Prostate gland (tissue), 2 donors: ENCODE data around the gene ZBTB49. TPM values are rescaled to one million over a fixed set of nuclear protein-coding genes. Genes with fewer than 3 reads are reported as not detected.
"Not testable (repeated sequence)": the region's sequence is repeated elsewhere in the genome, so short reads cannot be mapped to it uniquely, and the experiment has no call there.

Experiments
- DNase-seq: peaks from one replicate; pipeline ENCODE4 v3.0.0-alpha.2; 2019; ENCODE audit warnings: low spot score
- H3K27ac ChIP-seq, 2 donors: fragments of 200-600 bp; sonication (generic); 2 replicates each; pipeline ENCODE4 v1.5.1; 2017 to 2019
- H3K27me3 ChIP-seq: fragments of 200-600 bp; sonication (generic); replicated peaks from 2 replicates; pipeline ENCODE4 v1.5.1; 2019; ENCODE audit not compliant: insufficient read depth
- H3K36me3 ChIP-seq, 2 donors: fragments of 200-600 bp; sonication (generic); 1 replicate in 1 of 2; 2 replicates in 1 of 2; pipeline versions ENCODE4 v1.5.1 to v1.8.1; 2017 to 2019
- H3K4me1 ChIP-seq: fragments of 200-600 bp; sonication (generic); replicated peaks from 2 replicates; pipeline ENCODE4 v1.5.1; 2019
- H3K4me3 ChIP-seq, 2 donors: fragments of 200-600 bp; sonication (generic); 2 replicates each; pipeline ENCODE4 v1.5.1; 2017 to 2019
- H3K9me3 ChIP-seq: fragments of 200-600 bp; sonication (generic); 2 replicates; pipeline ENCODE4 v1.5.1; 2017
- CTCF ChIP-seq, 4 experiments: fragments of 200-600 bp in 2 of 4; fragments of 450-650 bp in 2 of 4; sonication (generic) in 2 of 4; IDR thresholded peaks; 1 replicate in 3 of 4; 2 replicates in 1 of 4; pipeline ENCODE4 v1.5.1; 2016 to 2019; ENCODE audit warnings: antibody characterized with exemption in 4 of 4, mild to moderate bottlenecking in 2 of 4, moderate library complexity in 2 of 4
- POLR2A ChIP-seq: fragments of 450-650 bp; IDR thresholded peaks from one replicate; pipeline ENCODE4 v1.6.1; 2016; ENCODE audit warnings: antibody characterized with exemption, mild to moderate bottlenecking
- POLR2AphosphoS5 ChIP-seq: sonication (generic); formaldehyde crosslinking; IDR thresholded peaks from one replicate; pipeline ENCODE4 v1.6.1; 2017; ENCODE audit warnings: antibody characterized with exemption
- WGBS: methylation state at CpG from one replicate; pipeline ENCODE4 v1.1.5; 2018; 5-methylcytosine and 5-hydroxymethylcytosine counted together
- intact Hi-C: fragments of 100-400 bp; cut with DNase I; formaldehyde crosslinking; loops from one replicate; pipeline ENCODE4 v1.14.2; 2022
- total RNA-seq, 2 donors: library from RNA; depleted of rRNA; stranded (reverse); fragments of >200 nt; gene quantifications; one replicate each; pipeline ENCODE4 v1.1.0, GENCODE V29; 2016

Gene ZBTB49
- total RNA-seq, 2 donors from 2014 or later = 5.1 to 10.3 TPM

GRCh38 chr4:4343038-4343437 lies 53.0 kb downstream of the ZBTB49 start:
- no peak overlapping the region for H3K4me3 ChIP-seq
- intact Hi-C loops = no loop called here
- DNase-seq = no peak
- TF ChIP-seq POLR2A (no peak), CTCF (IDR thresholded peaks at IDR 0.05) (no peak), POLR2AphosphoS5 (no peak)
- H3K36me3 ChIP-seq = no peaks in the 10 kb centered on the region
- no peaks in the 10 kb centered on the region for H3K27me3 ChIP-seq
- H3K27ac ChIP-seq = no peak overlapping the region
- 78% methylated on average over 5 of the region's 5 CpGs for WGBS
- H3K4me1 ChIP-seq = no peaks in the 10 kb centered on the region
- no peaks in the 10 kb centered on the region for H3K9me3 ChIP-seq

- Histone ChIP-seq H3K4me1 (no peaks in the 10 kb centered on the region), H3K27me3 (no peaks in the 10 kb centered on the region), H3K9me3 (no peaks in the 10 kb centered on the region), H3K36me3 (no peaks in the 10 kb centered on the region), H3K27ac (no peak overlapping the region), H3K4me3 (no peak overlapping the region)
- TF ChIP-seq CTCF (IDR thresholded peaks at IDR 0.05) = no peak
- TF ChIP-seq POLR2AphosphoS5 = no peak
- TF ChIP-seq POLR2A = no peak
- DNase-seq = no peak
- WGBS = 91% methylated on average over 14 of the region's 14 CpGs
- intact Hi-C loops = no loop called here
These were observed 55.0 kb downstream of the ZBTB49 start for GRCh38 chr4:4344915-4345527.

- DNase-seq = no peak
- H3K9me3 ChIP-seq = no peaks in the 10 kb centered on the region
- no peak overlapping the region for H3K27ac ChIP-seq
- no peaks in the 10 kb centered on the region for H3K27me3 ChIP-seq
- no peak overlapping the region for H3K4me3 ChIP-seq
- intact Hi-C loops = no loop called here
- 30% methylated on average over 1 of the region's 1 CpG for WGBS
- H3K36me3 ChIP-seq = no peaks in the 10 kb centered on the region
- TF ChIP-seq POLR2A (no peak), POLR2AphosphoS5 (no peak)
- H3K4me1 ChIP-seq = no peaks in the 10 kb centered on the region
These were observed 57.5 kb downstream of the ZBTB49 start for GRCh38 chr4:4347585-4347984.

- H3K27ac ChIP-seq, H3K4me1 ChIP-seq, intact Hi-C loops, H3K4me3 ChIP-seq, H3K9me3 ChIP-seq, H3K36me3 ChIP-seq, H3K27me3 ChIP-seq, DNase-seq: not testable (repeated sequence)
- WGBS = 74% methylated on average over 9 of the region's 9 CpGs
These were observed 58.5 kb downstream of the ZBTB49 start for GRCh38 chr4:4348585-4348984.

- H3K4me3 ChIP-seq = no peak overlapping the region
- no peak for DNase-seq
These were observed 59.8 kb downstream of the ZBTB49 start for GRCh38 chr4:4349867-4350266.

More at GRCh38 chr4:4349867-4350266, 59.8 kb downstream of the ZBTB49 start:
- H3K36me3 ChIP-seq = no peaks in the 10 kb centered on the region
- no peak for TF ChIP-seq POLR2AphosphoS5
- TF ChIP-seq CTCF (IDR thresholded peaks at IDR 0.05) = no peak
- TF ChIP-seq POLR2A = no peak
- whole genome bisulfite sequencing = 60% methylated on average over 3 of the region's 3 CpGs
- H3K9me3 ChIP-seq = no peaks in the 10 kb centered on the region
- H3K27ac ChIP-seq = no peak overlapping the region
- intact Hi-C loops = no loop called here
- no peaks in the 10 kb centered on the region for H3K27me3 ChIP-seq
- H3K4me1 ChIP-seq = no peaks in the 10 kb centered on the region
